Neural crest cell (in vitro differentiated cells): Measurements from ENCODE around the gene DNASE1L3. TPM values are rescaled to one million over a fixed set of nuclear protein-coding genes. Genes with fewer than 3 reads are reported as not detected.

ENCODE experiments used
- DNase-seq: peaks from one replicate; pipeline ENCODE4 v3.0.0; 2021; ENCODE audit warnings: low read depth, mixed read lengths, low spot score
- H3K27ac Mint-ChIP-seq: one replicate; pipeline ENCODE4 v1.8.0; 2021; ENCODE audit warnings: mild to moderate bottlenecking, mixed read lengths; ENCODE audit not compliant: unreplicated experiment
- H3K27me3 Mint-ChIP-seq: 2 replicates; pipeline ENCODE4 v1.8.0; 2021; ENCODE audit warnings: low read depth, mild to moderate bottlenecking, mixed read lengths
- H3K36me3 Mint-ChIP-seq: 2 replicates; pipeline ENCODE4 v1.8.0; 2021; ENCODE audit warnings: low read depth, mild to moderate bottlenecking, mixed read lengths
- H3K4me1 Mint-ChIP-seq: 2 replicates; pipeline ENCODE4 v1.8.0; 2021; ENCODE audit warnings: mixed read lengths
- H3K4me3 Mint-ChIP-seq: one replicate; pipeline ENCODE4 v1.8.0; 2021; ENCODE audit warnings: mild to moderate bottlenecking, mixed read lengths
- H3K9me3 Mint-ChIP-seq: 2 replicates; pipeline ENCODE4 v1.8.0; 2021; ENCODE audit warnings: mixed read lengths
- CTCF ChIP-seq: fragments of 200-600 bp; sonication (generic); conservative IDR thresholded peaks from 2 replicates; pipeline ENCODE4 v1.5.0; 2021; ENCODE audit warnings: antibody characterized with exemption, mild to moderate bottlenecking
- total RNA-seq: library from RNA; stranded (reverse); gene quantifications from 2 replicates; pipeline ENCODE4 v1.2.1, GENCODE V29; 2021

The DNASE1L3 gene
- total RNA-seq, 1 donor from 2014 or later = not detected

DNA sequence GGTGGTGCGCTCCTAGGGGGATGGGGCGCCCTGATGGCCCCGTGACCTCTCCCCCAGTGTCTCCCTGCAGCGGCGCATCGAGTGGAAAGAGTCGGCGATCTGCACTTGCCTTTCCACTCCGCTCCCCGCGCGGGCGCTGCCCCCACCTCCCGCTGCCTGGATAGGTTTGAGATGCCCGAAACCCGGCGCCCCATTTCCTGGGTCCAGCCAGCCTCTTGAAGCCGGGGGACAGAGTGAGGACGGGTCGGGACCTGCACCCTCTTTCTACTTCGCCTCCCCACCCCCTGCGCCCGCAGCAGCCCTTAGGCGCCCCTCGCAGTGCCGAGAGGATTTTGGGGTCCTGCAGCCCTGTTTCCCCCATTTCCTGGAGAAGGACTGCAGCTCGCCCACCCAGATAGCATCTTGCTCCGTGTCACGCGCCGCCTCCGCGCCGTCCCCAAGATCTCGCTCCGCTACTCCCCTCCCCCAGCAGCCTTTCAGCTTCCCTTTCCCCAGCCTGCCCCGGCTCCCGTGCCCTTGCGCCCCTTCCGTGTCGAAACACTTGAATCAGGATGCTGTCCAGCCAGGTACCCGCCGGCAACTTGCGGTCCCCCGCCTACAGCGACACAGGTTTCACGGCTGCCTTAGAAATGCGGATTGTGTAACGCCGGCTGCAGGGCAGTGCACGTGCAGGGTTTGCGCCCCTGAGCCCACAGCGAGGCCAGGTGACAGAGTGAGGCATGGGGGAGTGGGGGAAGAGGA is 27.3 kb upstream of the DNASE1L3 start:
- Mint-ChIP-seq H3K36me3 (no peaks in the 10 kb centered on the region), H3K27me3 (peaks cover 57% of the 10 kb centered on the region), H3K4me1 (peaks cover 7% of the 10 kb centered on the region), H3K27ac (no peak overlapping the region), H3K4me3 (peak overlapping the region; percentile 90), H3K9me3 (no peaks in the 10 kb centered on the region)
- DNase-seq = peak; percentile 26
- TF ChIP-seq CTCF = no peak

GRCh38 chr3:58237238-58237940 is 26.6 kb upstream of the DNASE1L3 start, which contains the start of gene ABHD6:
ABHD6 (plus strand) TSS chr3:58237792; CDS start chr3:58256587, 18,795 bp downstream.
- DNase-seq = peak; percentile 82
- H3K27ac Mint-ChIP-seq = peak within 1 kb of the TSS; percentile 67
- H3K4me1 Mint-ChIP-seq = peaks cover 7% of the 10 kb centered on the region
- no peaks in the 10 kb centered on the region for H3K9me3 Mint-ChIP-seq
- peak within 1 kb of the TSS; percentile 94 for H3K4me3 Mint-ChIP-seq
- TF ChIP-seq CTCF = peak; percentile 38
- H3K27me3 Mint-ChIP-seq = peaks cover 65% of the 10 kb centered on the region
- H3K36me3 Mint-ChIP-seq = no peaks in the 10 kb centered on the region

GRCh38 chr3:58236527-58237237 is 25.9 kb upstream of the DNASE1L3 start:
- Mint-ChIP-seq H3K36me3 (no peaks in the 10 kb centered on the region), H3K9me3 (no peaks in the 10 kb centered on the region), H3K27ac (peak overlapping the region; percentile 67), H3K4me1 (peaks cover 7% of the 10 kb centered on the region), H3K27me3 (peaks cover 68% of the 10 kb centered on the region), H3K4me3 (peak overlapping the region; percentile 94)
- DNase-seq = no peak
- no peak for TF ChIP-seq CTCF

- H3K4me3 Mint-ChIP-seq = peak overlapping the region; percentile 94
- no peaks in the 10 kb centered on the region for H3K9me3 Mint-ChIP-seq
- H3K27ac Mint-ChIP-seq = no peak overlapping the region
- peaks cover 73% of the 10 kb centered on the region for H3K27me3 Mint-ChIP-seq
- no peak for DNase-seq
- no peaks in the 10 kb centered on the region for H3K36me3 Mint-ChIP-seq
- TF ChIP-seq CTCF = no peak
- peaks cover 7% of the 10 kb centered on the region for H3K4me1 Mint-ChIP-seq
These were observed 25.2 kb upstream of the DNASE1L3 start for GRCh38 chr3:58235970-58236369.

- H3K27ac Mint-ChIP-seq = no peak overlapping the region
- H3K27me3 Mint-ChIP-seq = peaks cover 82% of the 10 kb centered on the region
- TF ChIP-seq CTCF = no peak
- H3K9me3 Mint-ChIP-seq = no peaks in the 10 kb centered on the region
- DNase-seq = no peak
- H3K36me3 Mint-ChIP-seq = no peaks in the 10 kb centered on the region
- peaks cover 7% of the 10 kb centered on the region for H3K4me1 Mint-ChIP-seq
- peak overlapping the region; percentile 18 for H3K4me3 Mint-ChIP-seq
These were observed 23.8 kb upstream of the DNASE1L3 start for GRCh38 chr3:58234516-58234931.
